IPS-11a (cell line): ENCODE results near the gene TUBA1C.

Source experiments
- H3K4me3 ChIP-seq: one replicate; pipeline ENCODE4 v1.5.1; 2013; ENCODE audit warnings: low read depth, low read length, control low read depth

TUBA1C gene

DNA sequence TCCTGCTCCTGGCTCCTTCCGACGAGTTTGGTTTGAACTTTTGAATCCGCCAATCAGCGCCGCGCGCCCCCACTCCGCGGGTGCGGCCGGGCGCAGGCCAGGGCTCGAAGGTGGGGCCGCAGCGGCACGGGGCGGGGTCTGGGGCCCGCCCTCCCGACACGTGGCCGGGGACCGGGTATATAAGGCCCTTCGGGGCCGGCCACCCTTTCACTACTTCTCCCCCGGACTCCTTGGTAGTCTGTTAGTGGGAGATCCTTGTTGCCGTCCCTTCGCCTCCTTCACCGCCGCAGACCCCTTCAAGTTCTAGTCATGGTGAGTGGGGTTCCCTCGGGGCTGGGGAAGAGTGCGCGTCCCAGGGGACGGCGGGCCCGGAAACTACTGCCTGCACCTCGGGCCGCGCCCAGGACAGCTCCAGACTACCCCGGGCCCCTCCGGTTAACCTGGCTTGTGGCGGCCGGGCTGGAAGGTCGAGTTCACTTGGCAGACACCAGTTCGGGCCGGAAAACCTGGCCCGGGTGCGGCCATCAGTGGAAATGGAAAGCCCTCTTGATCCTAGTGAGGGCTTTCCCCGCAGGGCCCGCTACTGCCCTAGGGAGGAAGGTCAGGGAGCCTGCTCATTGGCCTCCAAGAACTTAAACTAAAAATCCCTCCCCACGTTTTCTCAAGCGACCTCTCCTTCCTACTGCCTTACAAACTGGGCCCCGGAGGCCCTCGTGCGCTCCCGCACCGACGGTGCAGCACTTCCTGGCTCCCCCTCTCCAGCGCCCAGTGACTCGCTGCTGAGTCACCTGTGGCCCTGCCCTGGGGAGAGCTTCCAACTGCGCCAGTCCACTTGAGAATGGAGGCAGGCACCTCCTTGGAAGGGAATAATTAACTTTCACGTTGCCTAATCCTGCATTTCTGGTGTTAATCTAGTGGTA lies at the start of gene TUBA1C:
TSS of gene TUBA1C (plus strand) at position 210 of the 920 bp plus-strand sequence. CDS start at position 310, 100 bp downstream.
- peak within 1 kb of the TSS; percentile 91 for H3K4me3 ChIP-seq

DNA sequence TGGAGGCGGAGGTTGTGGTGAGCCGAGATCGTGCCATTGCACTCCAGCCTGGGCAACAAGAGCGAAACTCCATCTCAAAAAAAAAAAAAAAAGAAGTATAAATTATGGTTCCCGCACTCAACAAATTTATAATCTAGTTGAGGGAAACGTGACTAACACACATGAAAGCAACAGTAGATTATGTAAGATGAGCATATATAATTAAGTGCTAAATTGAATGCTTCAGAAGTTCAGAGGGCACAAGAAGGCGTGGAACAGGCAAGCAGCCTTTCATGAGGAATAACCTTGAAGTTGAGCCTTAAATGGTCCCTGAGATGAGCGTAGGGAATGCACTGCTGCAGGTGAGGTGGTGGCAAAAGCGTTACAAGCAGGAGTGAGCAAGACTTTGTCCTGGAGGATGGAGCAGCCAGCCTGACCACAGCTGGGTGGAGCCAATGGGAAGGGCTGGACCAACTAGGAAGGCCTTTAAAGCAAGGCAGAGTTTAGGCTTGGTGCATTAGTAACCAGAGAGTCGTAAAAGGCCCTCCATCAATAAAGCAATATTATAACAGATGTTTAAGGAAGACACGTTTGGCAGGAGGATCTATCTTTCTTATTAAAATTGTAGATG lies 45.4 kb upstream of the TUBA1C start:
- no peak overlapping the region for H3K4me3 ChIP-seq

DNA sequence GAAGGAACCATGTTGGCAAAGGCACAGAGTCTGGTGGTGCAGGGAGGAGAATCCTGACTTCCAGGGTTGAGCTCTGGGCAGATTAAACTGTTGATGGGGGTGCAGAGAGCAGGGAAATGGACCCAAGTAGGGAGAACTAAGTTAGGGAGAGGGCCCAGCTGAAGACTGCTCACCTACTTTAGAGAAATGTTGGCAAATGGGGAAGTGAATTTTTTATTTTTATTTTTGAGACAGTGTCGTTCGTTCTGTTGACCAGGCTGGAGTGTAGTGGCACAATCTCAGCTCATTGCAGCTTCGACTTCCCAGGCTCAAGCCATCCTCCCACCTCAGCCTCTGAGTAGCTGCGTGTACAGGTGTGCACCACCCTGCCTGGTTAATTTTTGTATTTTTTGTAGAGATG lies 43.9 kb upstream of the TUBA1C start:
- no peak overlapping the region for H3K4me3 ChIP-seq

DNA sequence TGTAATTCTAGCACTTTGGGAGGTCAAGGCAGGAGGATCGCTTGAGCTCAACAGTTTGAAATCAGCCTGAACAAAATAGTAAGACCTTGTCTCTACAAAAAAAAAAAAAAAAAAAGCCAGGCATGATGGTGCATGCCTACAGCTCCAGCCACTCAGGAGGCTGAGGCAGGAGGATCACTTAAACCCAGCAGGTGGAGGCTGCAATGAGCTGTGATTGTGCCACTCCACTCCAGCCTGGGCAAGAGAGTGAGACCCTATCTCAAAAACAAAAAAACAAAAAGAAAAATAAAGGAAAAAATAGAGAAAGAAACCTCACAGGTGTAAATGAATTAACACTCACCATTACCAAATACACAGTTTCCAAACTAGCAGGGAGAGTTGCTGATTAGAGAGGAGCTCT lies 41.8 kb upstream of the TUBA1C start:
- H3K4me3 ChIP-seq: no peak overlapping the region

DNA sequence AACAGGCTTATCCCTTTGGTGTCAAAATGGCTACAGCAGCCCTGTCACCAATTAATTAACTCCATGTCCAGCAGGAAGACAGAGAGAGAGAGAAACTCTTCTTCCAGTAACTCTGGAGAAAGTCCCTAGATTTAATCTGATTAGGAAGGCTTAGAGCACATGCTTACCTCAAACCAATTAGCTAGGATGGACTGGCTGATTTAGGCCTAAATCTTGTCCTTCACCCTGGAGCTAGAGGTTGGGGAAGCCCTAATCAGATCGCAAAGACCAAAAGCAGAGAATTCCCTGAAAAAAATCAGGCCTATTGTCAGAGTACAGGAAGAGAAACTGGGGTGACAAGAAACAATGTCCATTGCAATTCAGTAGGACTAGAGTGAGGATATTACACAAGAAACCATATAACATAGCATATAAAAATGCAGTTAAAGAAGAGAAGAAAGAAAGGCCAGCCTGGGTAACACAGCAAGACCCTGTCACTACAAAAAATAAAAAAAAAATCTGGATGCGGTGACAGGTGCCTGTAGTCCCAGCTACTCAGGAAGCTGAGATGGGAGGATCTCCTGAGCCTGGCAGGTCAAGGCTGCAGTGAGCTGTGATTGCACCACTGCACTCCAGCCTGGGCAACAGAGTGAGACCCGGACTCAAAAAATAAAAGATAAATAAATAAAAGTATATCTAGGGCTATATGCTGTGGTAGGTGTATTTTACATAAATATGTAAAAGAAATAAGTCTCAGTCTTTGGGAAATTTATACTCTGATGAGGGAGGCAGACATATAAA lies 41.1 kb upstream of the TUBA1C start:
- H3K4me3 ChIP-seq: no peak overlapping the region

DNA sequence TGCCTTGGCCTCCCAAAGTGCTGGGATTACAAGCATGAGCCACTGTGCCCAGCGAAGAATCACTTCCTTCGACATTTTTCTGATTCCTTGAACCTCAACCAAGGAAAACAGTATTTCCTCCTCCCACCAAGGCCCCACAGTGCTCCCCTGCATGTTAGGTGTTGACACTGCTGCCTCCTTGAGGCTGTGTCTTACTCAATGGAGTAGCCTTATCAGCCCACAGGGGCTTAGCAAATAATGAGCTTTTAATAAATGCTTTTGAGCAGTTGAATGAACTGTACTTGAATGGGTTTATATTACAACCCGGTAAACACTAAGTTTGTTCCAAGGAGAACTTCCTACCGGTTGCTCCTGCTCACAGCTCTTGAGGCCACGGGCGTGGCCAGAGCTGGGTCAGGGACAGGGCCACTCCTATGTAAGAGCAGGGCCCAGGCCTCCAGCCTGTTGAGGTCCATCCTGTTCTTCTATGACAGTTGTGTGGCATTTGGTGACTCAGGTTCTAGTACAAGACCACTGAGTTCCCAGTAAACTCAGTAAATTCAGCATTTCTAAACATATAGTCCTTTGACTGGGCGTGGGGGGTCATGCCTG lies 39.2 kb upstream of the TUBA1C start:
- H3K4me3 ChIP-seq: no peak overlapping the region

GRCh38 chr12:49227713-49228112 lies 37.2 kb upstream of the TUBA1C start:
- no peak overlapping the region for H3K4me3 ChIP-seq

GRCh38 chr12:49228653-49229052 lies 36.2 kb upstream of the TUBA1C start:
- H3K4me3 ChIP-seq: no peak overlapping the region

DNA sequence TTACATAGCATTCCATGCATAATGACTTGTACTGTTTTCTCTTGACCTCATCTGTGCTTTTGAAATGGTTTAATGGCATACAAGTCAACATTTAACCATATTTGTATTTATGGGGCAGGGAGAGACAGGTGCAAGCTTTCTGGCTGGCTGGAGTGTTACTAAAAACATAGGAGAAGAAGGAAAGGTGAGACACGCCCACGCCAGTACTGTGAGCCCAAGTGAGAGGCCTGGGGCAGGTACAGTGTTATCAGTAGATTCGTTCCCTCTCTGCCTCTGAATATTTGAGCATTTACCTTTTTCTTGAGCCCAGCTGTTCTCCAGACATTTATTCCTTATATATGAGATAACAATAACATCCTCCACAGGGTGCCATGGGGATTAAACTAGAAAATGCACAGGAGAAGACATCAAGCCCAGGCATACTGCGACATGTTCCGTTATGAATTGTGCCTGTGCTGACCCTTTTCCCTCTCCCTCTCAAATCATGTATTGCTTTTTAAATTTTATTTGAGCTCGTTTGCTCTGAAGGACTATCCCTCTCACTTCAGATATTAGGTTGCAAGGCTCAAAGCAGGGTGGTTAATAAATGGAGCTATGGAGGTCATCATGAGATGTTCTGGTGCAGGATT lies 34.6 kb upstream of the TUBA1C start:
- no peak overlapping the region for H3K4me3 ChIP-seq

- H3K4me3 ChIP-seq: no peak overlapping the region
Observed at GRCh38 chr12:49230805-49231194, 34.1 kb upstream of the TUBA1C start.

- no peak overlapping the region for H3K4me3 ChIP-seq
Observed at GRCh38 chr12:49231878-49232655, 32.8 kb upstream of the TUBA1C start.

DNA sequence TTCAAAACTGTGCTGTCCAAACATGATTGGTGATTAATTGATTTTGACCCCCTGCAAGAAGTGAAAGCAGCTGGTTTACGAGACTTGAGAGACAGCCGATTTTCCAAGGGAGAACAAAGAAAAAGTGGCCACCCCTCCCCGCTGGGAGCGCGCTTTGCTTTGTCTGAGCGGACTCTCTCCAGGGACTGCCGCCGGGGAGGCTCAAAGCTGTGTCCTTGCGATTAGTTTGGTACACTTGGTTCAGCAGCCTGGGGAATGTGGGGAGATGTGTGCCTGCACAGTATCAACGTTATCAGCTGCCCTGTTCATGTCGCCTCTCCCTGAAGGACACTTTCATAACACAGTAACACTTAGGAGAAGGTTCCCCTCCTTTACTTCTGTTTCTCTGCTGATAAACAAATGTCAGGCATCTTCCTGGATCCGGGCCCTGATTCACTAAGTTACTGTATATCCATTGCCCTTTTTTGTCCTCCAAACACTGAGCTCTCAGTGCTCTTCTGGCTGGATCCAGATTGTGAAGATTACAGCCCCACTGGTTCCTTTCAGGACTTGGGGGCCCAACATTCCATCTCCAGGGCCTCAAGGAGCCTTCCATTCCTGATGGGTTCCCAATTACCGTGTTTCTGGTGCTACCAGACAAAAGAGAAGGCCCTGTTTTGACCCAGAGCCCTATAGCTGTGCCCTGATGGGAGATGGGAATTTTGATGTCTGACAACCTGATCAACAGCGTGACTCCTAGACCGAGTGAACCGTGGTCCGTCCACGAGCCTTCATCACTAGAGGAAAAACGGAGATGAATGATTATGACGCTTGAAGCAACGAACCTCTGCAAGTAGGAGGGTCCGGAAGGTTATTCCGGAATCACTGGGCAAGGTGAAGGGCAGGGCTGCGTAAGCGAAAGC lies 31.7 kb upstream of the TUBA1C start:
- no peak overlapping the region for H3K4me3 ChIP-seq

GRCh38 chr12:49233842-49234526 lies 30.9 kb upstream of the TUBA1C start:
- no peak overlapping the region for H3K4me3 ChIP-seq

GRCh38 chr12:49236423-49236822 lies 28.5 kb upstream of the TUBA1C start:
- H3K4me3 ChIP-seq: no peak overlapping the region

- no peak overlapping the region for H3K4me3 ChIP-seq
Observed at GRCh38 chr12:49243631-49244030, 21.3 kb upstream of the TUBA1C start.

- H3K4me3 ChIP-seq: no peak overlapping the region
Observed at GRCh38 chr12:49244176-49244575, 20.7 kb upstream of the TUBA1C start.

GRCh38 chr12:49251357-49251756 lies 13.5 kb upstream of the TUBA1C start:
- H3K4me3 ChIP-seq: no peak overlapping the region

DNA sequence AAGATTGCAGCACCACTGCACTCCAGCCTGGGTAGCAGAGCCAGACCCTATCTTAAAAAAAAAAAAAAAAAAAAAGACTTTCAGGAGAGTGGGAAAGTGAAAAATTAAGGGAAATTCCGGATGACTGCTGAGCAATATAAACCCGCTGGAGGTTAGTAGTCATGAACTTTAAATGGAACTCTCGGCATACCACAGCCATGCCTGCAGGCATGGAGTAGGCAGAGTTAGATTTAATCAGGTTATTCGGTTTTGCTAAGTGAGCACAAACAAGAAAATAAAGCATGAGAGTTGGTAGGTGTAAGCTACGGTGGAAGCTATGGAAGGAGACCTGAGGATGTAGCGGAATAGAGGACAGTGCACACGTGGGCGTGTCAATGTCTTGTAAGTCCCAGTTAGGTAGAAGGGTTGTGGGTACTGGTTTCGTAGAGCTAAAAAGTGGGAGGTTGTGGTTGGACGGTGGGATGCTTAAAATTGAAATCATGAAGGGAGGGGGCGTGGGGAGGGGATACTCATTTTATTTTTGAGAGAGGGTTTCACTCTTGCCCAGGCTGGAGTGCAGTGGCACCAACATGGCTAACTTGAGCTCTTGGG lies 11.8 kb upstream of the TUBA1C start:
- H3K4me3 ChIP-seq: no peak overlapping the region
